Measurements from ENCODE around the gene HOXC9. TPM values are rescaled to one million over a fixed set of nuclear protein-coding genes. Genes with fewer than 3 reads are reported as not detected.

Gene HOXC9
- total RNA-seq, 1 experiment from 2014 or later, result 12.6 TPM

DNA sequence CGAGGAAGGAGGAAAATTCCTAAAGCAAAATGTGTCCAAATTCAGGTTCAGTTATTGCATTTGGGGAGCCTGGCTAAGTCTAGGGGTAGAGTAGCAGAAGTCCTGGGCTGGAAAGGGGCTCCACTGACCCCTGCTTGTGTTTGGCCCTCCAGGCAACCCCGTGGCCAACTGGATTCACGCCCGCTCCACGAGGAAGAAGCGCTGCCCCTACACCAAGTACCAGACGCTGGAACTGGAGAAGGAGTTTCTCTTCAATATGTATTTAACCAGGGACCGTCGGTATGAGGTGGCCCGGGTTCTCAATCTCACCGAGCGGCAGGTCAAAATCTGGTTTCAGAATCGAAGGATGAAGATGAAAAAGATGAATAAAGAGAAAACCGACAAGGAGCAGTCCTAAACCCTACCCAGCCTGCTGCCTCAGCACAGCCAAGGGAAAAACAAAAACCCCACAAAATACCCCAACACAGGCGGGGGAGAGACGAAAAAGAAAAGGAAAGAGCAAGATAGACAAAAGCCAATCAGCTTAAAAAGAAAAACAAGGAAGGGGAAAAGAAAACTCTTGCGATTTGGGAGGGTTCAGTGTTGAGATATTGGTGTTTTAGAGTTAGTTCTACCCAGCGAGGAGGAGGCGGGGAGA, 2.4 kb downstream of the HOXC9 start:
- DNase-seq (ENCODE audit: low read depth), result no peak

DNA sequence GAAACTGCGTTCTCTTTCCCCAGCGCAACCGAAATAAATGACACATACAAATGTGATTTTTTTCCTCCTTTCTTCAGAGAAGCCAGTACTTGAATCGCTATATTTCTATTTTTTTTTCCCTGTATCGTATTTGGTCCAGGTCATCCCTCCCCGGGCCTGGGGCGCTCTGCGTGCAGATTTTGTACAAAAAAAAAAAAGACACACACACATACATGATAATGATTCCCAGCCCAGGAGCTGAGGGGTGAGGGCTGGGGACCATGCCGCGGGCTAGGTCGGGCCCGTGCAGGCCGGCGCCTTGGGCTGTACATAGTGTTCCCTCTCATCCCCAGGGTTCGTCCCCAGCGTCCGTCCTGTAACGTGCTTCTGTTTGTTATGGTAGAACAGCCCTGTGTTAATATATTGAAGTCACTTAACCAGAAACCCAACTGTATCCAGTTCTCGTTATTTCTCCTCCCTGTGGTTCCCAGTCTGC, 3.0 kb downstream of the HOXC9 start:
- no peak for DNase-seq (ENCODE audit: low read depth)

DNA sequence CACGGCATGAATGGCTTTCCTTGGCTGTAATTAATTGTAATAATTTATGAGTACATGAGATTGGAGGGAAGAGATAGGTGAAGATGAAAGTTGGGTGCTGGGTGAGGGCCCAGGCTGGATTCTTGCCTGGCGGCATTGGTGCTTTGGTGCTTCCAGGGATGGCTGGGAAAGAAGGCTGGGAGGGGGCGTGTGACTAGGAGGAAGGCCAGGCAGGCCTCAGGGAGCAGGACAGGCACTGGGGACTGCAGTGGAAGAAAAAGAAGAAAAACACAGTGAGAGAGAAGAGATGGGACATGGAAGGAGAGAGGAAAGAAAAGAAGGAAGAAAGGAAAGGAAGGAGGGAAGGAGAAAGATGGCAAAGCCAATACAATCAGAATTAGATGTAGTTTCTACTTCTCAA, 3.7 kb downstream of the HOXC9 start:
- DNase-seq (ENCODE audit: low read depth), result no peak

DNA sequence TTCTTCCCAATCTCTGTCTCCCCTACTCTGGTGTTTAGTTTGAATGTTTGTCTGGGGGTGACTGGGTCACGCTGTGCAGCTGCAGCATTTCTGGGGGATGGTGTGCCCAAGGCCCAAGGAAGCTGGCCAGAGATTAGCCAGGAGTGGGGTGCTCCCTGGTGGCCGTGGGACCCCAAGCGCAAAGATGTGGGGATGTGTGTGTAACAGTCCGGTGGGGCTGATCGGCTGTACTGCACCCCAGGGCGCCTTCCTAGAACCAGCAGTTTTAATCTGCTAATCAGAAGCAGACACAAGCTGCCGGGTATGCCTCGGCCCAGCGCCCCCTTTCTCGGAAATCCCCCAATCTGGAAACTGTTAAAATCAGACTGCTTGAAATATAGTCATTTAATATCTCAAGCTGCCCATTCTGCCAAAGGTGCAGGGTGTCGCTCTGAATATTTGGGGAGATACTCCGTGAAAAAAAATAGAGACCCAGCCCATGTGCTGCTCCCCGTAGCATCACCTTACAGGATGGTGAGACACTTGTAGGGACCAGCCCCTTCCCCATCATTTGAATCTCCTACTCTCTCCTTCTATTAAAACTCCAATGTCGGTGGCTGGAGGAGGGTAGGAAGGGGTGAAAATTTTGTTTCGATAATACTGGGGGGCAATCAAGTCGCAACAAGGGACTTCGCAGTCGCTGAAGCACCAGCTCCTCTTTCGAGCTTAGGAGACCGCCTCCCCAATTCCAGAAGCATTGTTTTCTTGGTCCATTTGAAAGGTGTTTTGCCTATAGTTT, 4.3 kb downstream of the HOXC9 start:
- DNase-seq (ENCODE audit: low read depth), result no peak

DNA sequence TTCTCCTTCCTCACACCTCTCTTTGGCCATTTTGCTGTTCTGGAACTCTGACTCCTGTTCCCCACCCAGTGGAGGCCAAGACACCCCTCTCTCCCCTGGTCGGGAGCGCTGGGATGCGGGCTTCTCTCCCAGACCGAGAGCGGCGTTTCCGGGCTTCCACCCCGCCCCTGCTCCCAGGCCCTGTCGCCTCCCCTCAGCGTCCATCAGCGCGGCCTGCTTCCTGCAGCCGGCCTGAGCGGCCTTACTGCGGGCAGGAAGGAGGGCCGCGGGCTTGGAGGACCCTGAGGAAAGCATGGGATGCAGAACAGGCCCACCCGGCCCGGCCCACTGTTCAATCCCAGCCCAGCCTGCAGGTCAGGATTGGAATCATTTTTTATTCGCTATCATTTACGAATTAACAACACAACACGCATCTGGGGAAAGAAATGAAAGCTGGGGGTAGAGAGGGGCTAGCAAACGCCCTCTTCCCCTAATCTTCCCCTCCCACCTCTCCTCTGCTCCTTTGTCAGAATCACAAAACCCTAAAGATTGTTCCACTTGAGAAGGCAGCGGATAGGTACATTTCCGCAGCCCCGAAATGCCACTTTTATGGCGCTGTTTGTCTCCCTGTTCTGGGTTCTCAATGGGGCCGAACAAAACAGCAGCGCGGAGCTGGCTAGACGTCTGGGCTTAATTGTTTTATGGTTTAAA, 5.0 kb downstream of the HOXC9 start:
- DNase-seq (ENCODE audit: low read depth), result peak; percentile 68

DNA sequence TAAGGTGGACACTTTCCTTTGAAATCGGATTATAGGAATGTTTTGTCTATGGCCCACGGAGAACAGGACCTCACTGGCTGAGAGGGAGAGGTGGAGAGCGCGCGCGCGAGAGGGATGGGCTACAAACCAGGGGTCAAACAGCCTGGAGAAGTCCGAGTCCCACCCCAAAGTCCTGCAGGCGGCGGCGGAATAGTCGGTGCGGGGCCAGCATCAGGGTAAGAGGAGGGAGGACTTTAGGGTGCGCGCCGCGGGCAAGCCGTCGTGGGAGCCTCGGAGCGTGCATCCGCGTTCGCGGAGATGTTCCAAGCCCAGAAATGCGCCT, 5.5 kb downstream of the HOXC9 start:
- no peak for DNase-seq (ENCODE audit: low read depth)

DNA sequence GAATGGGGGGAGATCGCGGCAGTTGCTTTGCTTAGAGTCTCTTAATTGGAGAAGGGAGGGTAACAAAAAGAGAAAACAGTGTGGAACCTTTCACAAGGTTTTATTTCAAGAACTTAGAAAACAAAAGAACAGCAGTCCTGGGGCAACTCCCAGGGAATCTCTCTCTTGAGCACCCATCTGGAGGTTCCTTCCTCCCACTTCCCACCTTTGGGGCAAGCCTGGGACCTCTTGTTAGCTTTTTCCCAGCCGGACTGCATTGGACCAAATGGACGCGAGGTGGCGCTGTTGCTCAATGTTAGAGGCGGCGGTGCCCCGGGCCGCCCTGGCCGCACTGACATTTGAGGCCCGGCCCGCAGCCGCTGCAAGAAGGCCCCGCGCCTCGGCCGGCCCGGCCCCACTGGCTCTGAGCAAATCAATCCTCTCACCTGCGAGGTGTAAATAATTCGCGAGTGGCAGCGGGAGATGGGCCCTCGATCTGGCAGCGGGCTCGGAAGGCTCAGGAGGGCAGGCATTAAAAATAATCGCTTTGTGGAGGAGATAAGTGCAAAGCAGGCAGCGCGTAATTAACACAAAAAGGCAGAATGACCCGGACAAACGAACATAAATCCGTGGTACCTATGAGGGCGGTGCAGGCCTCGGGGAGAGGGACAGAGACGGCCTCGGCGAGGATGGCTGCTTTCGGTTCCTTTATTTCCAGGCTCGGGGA, 6.0 kb downstream of the HOXC9 start:
- peak; percentile 91 for DNase-seq (ENCODE audit: low read depth)

DNA sequence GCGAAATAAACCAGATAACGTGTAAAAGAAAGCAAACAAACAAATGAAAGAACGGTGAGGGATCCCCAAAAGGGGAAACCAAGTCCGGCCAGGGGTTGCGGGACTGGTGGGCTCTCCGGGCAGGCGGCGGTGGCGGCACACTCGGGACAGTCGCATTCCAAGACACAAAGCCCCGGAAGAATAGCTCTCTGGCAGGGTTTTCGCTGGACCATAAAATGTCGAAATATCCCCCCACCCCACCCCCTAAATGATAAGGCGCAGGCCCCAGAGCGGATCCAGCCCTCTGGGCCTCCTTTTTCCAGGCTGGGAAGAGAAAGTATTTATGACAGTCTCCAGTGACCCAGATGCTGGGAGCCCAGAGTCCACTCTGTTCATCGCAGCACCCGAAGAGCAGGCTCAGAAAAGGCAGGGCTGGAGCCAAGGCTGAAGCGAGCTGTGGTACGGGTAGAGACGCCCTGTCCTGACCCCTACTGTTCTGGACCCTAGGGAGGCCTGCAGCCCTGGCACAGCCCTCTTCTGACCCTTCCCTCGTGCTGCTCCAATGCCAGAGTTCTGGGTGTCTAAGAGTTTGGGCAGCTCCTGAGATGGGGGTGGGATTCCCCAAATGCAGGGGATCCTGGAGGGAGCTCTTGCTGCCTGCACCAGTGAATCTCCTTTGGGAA, 6.7 kb downstream of the HOXC9 start:
- no peak for DNase-seq (ENCODE audit: low read depth)

DNA sequence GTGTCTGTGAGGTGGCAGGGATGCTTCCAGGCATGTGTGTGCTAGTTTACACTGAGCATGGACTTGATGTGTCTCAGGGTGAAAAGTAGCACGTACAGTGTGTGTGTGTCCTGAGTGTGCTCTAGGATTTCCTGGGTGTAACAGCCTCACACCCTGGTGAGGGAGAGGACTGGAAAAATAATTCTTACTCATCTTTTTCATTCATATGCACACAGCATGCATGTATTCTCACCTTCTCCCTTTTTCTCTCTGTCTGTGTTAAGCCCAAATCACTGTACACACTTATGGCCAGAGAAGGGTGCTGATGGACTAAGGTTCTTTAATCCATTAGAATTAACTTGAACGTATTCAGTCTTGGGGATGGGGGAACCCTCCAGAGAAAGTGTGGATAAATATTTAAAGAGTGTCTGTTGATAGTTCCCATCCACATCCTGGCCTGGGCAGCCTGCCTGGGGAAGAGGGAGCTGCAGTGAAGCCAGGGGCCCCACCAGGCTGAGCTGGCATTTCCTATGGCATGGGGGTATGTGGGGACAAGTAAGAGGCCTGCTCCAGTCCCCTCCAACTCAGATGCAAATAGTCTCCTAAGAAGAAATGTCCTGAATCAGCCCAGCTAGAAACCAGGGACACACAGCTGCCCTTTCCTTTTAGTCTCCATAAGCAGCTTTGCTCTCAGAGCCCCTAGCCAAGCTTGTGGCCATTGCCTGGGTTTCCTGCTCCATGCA, 7.7 kb downstream of the HOXC9 start:
- DNase-seq (ENCODE audit: low read depth), result no peak

DNA sequence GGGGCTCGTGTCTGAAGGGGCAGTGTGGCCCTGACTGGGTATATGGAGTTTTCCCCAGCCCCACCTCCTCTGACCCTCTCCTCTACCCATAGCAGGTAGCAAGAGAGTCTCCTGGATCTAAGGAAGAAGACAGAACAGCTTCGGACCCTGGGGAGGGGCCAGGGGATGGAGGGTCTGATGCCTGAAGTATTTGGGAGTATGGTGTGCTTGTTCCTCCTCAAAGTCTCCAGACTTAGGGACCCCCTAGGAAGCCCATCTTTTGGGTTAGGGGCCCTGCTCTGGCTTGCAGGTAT, 8.2 kb downstream of the HOXC9 start:
- DNase-seq (ENCODE audit: low read depth), result no peak

DNA sequence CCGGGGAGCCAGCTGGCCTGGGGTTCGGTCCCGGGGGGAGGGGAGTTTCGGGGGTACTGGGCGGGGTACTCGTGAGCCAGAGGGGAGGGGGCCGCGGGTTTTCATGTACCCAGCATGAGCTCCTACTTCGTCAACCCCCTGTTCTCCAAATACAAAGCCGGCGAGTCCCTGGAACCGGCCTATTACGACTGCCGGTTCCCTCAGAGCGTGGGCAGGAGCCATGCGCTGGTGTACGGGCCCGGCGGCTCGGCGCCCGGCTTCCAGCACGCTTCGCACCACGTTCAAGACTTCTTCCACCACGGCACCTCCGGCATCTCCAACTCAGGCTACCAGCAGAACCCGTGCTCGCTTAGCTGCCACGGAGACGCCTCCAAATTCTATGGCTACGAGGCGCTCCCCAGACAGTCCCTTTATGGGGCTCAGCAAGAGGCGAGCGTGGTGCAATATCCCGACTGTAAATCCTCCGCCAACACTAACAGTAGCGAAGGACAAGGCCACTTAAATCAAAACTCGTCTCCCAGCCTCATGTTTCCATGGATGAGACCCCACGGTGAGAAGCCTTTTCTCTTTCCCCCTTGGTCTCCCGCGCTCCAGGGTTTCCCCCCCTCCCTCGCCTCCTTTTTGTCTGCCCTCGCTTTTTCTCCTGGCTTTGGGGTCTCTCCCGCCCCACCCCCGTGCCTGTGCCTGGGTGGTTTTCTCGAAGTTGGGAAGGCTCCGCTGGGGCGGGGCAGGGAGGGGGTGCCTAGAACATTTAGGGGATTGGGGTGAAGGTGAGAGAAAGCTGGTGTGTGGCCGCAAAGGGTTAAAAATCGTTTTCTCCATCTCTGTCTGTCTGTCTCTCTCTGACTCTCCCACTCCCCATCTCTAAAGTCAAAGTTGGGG, 9.5 kb downstream of the HOXC9 start:
- peak; percentile 67 for DNase-seq (ENCODE audit: low read depth)

DNA sequence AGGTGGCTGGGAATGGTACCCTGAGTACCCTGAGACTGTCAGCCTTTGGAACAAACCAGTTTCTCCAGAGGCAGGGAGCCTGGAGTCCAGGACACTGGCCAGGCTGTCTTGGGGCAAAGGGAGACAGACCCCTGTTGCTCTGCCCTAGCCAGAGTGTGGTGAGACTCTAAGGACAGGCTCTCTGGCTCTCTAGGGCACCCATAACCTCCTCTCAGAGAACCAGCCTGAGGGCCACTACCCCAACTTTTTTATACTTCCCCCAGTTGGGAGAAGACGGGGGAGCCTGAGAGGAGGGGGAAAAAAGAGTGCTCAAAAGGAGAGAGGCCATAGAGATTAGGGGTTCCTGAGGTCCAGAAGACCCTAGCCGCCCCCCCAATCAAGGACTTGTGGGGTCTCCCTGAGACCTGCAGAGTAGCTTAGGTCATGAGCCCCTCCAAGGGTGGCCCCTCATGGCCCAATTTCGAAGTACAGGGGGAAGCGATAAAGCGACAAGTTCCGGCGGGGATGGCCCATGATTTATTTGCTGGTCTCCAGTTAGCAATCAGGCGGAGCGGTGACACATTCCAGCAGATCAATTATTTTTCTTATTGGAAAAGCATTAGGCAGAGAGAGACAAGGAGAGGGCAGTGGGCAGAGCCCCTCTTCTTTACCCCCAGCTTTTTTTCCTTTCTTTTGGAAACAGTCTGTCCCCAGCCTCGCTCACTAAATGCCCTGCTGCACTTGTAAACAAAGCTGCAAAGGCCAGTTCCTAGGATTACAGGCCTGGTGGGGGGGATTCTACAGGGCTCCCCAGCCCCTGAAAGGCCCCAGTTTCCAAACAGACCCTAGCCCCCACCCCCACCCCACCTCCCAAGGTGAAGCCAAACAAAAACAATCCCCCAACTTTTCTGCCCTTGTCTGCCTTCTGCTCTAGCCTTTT, 10.4 kb downstream of the HOXC9 start:
- DNase-seq (ENCODE audit: low read depth), result no peak

DNA sequence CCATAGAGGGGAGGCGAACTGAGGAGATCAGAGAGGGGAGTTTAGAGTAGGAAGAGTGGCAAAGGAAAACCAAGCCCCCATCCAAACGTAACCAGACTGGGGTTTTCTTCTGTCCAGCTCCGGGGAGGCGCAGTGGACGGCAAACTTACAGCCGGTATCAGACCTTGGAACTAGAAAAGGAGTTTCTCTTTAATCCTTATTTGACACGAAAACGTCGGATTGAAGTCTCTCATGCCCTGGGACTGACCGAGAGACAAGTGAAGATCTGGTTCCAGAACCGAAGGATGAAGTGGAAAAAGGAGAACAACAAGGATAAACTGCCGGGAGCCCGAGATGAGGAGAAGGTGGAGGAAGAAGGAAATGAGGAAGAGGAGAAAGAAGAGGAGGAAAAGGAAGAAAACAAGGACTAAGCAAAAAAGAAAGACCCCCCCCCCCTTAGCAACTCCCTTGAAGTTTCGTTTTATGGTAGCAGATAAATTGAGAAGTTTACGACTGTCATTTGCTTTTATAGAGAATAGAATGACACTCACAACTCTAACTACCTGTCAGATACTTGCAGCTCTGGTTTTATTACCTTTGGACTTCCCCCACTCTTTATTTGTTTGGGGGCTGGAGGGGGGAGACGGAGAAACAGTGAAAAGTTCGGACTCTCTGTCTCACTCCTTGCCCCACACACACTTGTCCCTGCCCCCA, 11.2 kb downstream of the HOXC9 start:
- DNase-seq (ENCODE audit: low read depth), result no peak

DNA sequence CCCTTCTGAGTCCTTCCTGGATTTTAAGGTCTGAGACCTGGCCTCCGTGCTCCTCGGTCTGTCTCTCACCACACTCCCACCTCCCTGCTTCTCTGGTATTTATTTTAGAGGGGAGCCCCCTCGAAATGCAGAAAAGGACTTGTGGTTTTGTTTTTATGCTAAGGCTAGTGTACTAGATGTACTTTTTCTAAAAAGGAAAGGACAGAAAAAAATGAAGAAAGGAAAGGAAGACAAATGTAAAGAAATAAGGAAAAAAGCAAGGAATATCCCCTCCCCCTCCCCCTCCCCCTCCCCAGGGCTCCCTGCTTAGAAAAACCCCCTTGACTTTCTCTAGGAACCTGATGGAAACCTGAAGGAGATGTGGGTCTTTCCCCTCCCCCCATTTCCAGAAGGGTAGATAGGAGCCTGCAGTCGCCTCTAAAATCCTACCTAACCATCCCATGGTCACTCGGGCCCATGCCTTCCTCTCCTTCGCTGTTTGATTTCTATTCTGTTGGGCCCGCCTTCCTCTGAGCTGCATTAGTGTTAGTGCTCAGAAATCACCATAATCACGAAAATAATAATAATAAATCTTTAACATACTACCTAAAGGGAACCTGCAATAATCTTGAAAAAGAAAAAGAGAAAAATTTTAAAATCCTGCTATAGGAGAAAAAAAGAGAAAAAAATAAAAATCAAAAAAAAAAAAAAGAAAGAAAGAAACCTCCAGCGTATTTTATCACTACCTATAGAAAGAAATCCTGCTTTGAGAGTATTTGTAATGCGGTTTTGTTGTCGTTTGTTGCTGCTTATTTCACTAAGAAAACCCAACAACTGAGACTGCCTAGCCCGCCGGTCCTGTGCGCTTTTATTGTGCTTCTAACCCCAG, 11.9 kb downstream of the HOXC9 start:
- DNase-seq (ENCODE audit: low read depth), result no peak

DNA sequence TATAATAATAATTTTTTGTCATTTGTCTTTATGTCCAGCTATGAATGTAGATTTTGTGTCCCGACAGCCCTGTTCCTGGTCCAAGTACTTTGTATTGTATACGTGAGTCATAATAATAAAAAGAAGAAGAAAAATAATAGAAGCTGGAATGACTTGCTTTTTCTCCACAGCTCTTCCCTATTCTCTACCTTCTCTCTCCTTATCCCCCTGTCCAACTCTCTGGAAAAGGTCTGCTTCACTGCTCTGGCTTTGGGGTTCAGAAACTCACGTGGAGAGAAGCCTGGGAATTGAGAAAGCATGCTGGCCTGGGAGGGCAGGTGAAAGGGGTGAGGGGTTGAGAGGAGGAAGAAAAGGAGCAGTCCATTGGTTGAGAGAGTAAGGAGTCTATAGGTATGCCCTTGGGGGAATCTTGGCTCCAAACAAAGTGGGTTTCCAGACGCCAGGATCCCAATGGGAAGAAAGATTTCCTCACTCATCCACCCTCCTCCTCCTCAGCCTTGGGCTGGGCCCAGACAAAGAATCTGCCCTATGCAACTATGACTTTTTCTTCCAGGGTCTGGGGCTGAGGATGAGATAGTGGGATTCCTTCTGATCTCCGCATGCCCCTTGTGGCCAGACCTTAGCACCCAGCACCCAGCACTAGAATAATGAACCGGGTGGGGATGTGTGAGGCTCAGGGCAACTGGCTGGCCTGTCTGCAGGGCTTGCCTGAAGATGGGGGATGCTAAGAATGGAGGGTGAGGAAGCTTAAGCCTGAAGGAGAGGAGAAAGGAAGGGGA, 12.9 kb downstream of the HOXC9 start:
- no peak for DNase-seq (ENCODE audit: low read depth)

DNA sequence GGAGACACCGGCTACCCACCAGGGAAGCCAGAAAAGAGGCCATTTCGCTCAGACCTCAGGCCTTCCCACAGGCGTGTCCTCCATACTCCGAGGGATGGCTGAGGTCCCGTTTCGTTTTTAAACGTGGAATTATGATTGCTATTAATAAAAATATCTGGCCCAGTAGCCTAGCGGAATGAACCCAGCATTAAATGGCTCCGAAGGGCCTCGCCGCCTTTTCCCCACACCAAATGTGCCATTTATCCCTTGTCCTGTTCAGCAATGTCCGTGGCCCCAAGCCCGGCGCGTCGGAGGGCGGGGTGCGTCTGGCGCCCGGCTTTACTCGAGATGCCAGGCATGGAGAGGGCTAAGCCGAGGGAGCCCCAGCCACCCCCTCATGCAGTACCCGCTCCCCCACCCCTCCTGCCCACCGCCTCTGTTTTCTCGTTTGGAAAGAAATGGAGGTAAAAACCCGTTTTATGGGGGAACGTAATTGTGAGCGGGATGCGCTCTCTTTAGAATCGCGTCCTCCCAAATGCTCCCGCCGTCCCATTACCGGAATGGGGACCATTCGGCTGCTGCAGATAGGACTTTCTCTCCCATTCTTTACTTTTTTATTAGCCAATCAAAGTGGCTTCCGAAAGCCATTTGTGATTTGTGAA, 14.5 kb downstream of the HOXC9 start:
- no peak for DNase-seq (ENCODE audit: low read depth)
